GM18873 (cell line): Measurements from ENCODE around the gene PCGF3.
"Not testable (repeated sequence)": the region's sequence is repeated elsewhere in the genome, so short reads cannot be mapped to it uniquely, and the experiment has no call there.

Experiments
- ATAC-seq: cut with Tn5 transposase; IDR thresholded peaks from one replicate; pipeline ENCODE4 v1.9.1; 2021; ENCODE audit warnings: mild to moderate bottlenecking, moderate library complexity, moderate number of reproducible peaks; ENCODE audit not compliant: unreplicated experiment, low FRiP score

Gene PCGF3

DNA sequence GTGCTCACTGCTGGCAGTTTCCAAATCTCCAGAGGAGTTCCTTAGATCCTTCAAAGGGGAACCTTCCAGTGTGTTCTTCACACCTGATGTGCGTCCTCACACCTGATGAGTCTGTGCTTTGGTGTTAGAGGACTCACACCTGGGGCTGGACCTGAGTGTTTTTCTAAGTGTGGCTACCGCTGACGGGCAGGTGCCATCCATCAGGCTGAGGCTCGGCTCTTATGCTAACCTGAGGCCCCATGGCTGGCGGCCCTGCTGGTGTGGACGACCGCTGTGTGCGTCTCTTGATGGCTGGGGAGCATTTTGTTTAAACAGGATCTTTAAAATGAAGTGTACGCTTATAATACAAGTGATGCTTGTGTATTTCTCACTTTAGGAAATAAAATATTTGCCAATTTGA is 28.4 kb downstream of the PCGF3 start:
- ATAC-seq, result no peak

DNA sequence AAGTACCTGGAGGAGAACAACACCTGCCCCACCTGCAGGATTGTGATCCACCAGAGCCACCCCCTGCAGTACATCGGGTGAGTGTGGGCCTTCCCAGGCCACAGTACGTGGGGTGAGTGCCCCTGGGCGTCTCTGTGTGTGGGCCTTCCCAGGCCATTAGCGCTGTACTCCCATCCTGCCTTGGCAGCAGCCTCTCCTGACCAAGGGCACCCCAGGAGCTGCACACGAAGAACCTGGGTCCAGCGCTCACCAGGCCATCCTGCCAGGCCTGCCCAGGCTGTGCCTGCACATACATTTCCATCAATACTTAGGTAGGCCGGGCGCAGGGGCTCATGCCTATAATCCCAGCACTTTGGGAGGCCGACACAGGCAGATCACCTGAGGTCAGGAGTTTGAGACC is 29.3 kb downstream of the PCGF3 start:
- ATAC-seq, result no peak

DNA sequence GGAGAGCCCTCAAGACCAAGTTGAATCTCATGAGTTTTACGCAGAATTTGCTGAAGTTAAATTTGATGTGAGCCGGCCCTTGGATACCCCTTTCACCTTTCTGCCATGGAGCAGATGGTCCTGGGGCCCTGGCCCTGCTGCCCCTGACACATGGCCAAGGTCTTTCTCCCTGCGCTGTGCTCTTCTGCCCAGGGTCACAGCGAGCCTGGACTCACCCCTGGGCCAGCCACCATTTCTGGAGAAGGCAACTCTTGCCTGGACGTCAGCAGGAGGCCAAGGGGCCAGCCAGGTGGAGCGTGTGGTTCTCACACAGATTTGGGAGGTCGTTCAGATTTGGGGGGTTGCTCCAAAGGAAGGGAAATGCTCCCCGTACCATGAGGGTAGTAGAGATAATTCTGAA is 30.0 kb downstream of the PCGF3 start:
- ATAC-seq, result no peak

DNA sequence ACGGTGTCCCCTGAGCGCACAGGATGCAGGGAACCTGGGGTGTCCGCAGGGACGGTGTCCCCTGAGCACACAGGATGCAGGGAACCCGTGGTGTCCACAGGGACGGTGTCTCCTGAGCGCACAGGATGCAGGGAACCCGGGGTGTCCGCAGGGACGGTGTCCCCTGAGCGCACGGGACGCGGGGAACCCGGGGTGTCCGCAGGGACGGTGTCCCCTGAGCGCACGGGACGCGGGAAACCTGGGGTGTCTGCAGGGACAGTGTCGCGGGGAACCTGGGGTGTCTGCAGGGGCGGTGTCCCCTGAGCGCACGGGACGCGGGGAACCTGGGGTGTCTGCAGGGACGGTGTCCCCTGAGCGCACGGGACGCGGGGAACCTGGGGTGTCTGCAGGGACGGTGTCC is 30.9 kb downstream of the PCGF3 start:
- not testable (repeated sequence) for ATAC-seq

DNA sequence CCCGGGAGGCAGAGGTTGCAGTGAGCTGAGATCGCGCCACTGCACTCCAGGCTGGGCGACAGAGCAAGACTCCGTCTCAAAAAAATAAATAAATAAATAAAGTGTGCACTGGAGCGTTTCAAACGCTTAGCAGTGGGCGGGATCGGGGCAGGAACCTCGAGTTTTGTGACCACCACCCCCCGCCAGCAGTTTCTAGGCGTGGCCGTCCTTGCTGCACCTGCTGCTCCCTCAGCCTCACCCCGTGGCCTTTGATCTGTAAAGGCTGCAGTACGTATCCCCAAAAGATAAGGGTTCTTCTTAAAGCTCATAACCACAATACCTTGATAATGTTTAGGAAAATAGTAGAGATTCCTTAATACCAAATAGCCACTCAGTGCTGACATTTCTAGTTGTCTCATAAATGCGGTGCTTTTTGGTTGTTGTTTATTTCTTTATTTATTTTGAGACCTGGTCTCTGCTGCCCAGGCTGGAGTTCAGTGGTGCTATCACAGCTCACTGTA is 33.2 kb downstream of the PCGF3 start:
- no peak for ATAC-seq

DNA sequence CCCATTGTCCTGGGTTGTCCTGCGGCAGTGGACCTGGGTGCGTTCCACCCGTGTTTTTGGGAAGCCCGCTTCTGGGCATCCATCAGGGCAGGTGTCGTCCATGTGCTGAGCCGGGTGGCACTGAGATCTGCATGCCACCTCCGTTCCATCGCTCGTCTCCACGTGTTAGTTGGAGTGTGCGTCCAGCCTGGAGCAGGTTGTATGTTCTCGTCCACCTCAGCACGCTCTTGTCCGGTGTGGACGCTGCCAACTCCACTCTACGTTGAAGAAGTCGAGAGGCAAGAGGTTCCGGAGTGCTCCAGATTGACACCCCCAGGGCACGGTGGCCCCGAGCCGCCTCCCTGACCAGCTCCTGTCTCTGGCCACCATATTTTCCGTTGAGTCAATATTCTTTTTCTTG is 33.9 kb downstream of the PCGF3 start:
- no peak for ATAC-seq

DNA sequence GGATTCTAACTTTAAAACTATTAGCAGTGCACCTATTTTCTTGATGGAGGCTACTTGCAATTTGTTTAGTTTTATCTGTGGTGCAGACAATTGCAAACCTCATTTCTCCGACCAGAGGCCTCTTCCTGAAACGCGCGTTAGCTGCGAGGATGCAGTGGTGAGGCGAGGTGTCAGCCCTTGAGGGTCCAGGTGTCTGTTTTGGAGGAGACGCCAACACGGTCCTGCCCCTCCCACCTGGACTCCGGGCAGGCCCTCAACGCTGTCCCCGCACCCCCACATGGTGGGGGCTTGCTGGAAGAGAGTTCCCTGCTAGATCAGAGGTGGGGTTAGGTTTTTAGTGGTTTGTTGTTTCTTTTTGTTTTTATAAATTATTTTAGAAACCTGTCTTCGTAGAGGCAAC is 34.4 kb downstream of the PCGF3 start:
- ATAC-seq, result no peak

DNA sequence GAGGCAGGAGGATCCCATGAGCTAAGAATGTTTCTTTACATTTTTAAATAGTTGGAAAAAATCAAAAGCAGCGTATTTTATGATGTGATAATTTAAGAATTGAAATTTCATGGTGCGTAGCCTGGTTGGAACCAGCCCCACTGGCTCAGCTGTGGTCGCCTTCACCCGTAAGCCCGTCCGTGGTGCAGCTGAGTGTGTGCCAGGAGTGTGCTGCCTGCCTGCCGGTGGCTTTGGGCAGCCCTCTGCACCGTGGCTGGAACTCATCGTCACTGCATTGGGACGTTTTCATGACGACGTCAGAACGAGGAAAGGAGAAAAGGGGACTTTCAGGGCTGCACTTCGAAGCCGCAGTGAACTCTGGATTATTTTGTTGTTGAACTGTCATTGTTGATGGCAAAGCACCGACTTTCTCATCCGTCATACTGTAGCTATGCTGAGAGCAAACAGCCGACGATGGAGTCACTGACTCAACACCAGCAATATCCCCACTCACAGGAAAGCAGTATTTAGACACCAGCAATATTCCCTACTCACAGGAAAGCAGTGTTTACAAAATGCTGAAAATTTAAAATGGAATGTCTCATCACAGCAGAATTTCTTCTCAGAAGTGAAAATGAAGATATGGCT is 35.1 kb downstream of the PCGF3 start:
- no peak for ATAC-seq

DNA sequence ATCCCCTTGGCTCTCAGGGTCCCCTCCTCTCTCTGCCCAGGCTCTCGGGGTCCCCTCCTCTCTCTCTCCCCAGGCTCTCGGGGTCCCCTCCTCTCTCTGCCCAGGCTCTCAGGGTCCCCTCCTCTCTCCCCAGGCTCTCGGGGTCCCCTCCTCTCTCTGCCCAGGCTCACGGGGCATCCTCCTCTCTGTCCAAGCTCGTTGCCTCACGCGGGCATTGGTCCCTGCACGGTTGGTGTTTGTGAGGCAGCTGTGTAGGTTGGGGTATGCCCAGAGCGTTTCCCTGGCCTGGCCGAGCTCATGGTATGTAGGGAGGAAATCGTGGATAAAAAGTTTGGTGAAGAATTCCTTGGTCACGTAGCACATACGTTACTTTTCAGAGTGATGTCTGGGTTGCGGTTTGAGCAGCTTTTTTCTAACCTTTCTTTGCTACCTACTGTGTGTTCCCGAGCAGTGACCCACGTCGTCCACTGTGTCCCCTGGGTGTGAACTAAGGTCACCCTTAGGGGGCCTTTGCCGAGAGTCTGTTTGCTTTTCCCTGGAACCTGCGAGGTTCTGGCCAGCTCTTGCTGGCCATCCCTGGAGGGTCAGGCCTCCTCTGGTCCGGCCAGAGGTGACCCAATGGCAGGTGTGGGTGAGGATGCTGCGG is 36.6 kb downstream of the PCGF3 start:
- no peak for ATAC-seq

DNA sequence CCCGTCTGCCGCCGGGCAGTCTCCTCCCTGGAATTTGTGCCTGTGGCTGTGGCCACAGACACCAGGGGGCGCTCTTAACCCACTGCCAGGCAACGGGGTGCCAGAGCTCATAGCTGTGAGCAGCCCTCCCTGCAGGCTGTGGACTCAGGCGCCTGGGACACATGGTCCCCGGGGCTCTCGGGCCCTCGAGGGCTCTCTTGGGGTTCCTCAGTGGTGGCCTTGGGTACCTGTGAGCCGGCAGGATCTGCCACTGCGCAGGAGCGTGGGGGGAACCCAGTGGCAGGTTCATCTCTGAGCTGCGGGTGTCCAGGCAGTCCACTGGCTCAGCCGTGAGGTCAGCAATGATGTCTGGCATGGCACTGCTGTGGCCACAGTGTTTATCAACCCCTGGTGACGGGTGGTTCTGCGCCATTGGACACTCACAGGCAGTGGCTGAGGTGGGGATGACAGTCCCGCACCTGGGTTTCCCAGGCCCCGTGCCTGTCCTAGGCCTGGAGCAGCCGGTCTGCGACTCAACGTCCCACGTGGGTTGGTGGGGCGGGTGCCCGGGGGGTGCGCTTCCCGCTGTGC is 37.2 kb downstream of the PCGF3 start:
- no peak for ATAC-seq

DNA sequence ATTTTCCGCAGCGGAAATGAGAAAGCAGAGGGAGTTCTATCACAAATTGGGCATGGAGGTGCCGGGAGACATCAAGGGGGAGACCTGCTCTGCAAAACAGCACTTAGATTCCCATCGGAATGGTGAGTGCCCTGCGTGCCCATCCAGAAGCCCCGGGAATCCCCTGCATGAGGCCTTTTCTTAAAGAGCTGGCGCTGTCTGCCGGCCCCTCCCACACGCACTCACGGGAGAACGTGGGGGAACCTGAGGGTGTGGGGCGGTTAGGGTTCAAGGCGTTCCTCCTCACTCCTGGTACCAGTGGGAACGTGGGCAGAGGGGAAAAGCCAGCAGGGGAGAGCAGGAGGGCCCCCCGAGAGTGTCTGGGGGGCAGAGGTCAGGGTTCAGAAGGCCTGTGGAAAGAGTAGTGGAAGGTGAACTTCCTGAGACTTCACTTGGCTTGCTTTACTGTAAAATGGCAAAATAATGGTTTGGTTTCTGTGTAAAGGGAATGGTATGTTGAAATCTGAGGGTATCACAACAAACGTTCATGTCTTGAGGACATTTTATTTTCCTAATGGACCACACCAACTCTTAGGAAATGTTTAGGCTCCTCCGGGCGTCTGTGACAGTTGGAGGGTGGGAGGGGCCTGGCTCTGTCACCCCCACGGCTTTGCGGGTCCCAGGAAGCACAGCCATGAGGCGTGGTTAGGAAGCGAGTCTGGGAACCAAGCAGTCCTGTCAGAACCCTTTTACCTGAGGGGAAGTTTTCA is 38.0 kb downstream of the PCGF3 start:
- no peak for ATAC-seq

DNA sequence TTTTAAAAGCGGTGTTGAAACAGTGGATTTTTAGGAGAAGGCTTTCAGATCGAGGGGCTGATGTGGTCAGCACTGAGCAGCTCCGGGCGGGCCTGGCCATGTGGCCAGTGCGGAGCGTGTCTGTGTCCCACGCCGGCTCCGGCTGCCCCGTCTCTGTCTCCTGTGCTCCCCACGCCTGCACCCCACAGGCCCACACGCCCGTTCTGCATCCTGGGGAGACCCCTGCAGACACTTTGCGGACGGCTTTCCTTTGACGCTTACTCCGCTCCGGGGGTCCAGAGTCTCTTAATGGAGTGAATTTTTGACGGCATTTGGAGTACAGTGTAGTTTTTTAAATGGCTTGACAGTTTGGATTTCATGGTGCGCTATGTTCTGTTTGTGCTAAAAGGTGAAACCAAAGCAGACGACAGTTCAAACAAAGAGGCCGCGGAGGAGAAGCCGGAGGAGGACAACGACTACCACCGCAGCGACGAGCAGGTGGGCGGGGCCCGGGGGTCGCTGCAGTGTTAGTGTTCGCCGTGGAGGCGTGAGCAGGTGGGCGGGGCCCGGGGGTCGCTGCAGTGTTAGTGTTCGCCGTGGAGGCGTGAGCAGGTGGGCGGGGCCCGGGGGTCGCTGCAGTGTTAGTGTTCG is 38.7 kb downstream of the PCGF3 start:
- no peak for ATAC-seq

DNA sequence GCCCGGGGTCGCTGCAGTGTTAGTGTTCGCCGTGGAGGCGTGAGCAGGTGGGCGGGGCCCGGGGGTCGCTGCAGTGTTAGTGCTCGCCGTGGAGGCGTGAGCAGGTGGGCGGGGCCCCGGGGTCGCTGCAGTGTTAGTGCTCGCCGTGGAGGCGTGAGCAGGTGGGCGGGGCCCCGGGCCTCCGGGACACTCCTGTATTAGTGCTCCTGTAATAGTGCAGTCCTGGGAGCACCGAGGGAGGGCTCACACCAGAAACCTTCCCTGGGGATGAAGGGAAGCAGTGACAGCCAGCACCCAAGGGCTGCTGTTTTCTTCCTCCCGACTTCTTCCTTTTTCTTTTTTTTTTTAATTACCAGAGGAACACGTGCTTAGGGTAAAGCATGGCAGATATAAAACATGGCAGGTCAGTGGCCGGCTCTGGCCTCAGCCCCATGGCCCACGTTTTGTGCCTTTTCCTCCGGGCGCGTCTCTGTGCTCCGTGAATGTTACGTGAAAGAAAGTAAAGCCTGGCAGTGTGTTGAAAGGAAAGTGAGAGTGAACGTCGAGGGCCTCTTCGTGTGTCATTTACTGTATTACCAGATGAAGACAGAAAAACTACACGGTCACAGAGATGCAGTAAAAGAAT is 42.0 kb downstream of the PCGF3 start:
- no peak for ATAC-seq

DNA sequence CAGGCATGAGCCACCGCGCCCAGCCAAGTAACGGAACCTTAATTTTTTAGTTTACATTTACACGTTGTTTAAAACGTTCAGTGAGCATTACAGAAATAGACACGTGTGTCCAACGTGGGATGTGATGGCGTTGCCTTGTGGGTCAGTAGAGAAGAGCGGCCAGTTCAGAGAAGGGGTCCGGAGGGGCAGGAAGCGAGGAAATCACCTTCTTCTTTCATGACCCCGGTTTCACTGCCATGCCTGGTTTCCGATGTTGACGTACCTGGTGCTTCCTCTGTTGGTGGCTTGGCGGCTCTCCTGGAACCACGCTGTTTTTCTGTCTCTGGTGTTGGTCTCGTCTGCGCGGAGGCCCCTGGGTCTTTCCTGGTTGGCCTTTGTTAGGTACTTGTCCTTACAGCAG is 42.8 kb downstream of the PCGF3 start:
- ATAC-seq, result no peak

DNA sequence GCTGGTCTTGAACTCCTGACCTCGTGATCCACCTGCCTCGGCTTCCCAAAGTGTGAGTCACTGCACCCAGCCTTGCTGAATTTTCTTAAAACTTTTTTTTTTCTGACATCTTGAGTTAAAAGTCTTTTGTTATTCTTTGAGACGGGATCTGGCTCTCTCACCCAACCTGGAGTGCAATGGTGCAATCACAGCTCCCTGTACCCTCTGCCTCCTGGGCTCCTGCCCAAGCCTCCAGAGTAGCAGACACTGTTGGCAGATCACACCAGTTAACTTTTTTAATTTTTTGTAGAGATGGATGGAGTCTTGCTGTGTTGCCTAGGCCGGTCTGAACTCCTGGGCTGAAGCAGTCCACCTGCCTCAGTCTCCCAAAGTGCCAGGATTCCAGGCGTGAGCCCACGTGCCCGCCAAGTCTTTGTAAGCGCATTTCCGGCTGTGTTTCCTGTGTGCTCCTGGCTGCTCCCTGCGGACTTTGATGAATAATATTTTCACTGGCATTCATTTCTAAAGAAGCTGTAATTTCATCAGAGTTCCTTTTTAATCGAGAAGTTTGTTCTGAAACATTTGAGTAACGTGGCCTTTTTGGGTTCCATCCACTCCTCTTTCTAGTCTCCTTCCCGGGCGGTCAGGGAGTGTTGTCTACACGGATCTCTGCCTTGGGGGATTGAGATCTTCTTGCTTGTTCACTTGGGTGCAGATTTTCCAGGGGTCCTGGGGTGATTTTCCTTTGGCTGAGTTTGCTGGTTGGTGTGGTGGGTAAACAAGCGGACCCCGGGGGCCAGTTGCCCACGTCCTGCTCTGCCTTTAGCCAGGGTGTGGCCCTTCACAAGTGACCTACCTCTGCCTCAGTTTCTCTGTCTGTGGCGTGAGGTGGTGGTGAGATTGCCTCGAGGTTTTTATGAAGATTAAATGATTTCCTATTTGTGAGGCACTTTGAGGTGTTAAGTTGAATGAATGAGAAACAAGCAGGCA is 44.4 kb downstream of the PCGF3 start:
- no peak for ATAC-seq

DNA sequence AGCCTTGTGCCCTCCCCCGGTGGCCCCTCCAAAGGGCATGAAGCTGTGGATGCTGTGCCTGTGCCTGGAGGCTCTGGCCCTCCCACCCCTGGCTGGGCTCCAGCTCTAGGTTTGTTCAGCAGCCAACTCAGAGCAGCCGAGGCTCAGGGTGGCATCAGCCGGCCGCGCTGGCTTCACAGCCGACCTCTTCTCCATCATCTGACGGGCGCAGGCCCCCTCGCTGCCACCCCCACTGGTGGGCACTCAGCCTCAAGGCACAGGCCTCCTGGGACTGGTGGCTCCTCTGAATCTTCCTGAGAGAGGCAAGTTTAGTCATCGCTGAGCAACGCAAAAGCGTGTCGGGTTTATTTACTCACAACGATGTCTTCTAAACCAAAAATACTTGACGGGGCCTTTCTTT is 46.0 kb downstream of the PCGF3 start:
- ATAC-seq, result no peak

DNA sequence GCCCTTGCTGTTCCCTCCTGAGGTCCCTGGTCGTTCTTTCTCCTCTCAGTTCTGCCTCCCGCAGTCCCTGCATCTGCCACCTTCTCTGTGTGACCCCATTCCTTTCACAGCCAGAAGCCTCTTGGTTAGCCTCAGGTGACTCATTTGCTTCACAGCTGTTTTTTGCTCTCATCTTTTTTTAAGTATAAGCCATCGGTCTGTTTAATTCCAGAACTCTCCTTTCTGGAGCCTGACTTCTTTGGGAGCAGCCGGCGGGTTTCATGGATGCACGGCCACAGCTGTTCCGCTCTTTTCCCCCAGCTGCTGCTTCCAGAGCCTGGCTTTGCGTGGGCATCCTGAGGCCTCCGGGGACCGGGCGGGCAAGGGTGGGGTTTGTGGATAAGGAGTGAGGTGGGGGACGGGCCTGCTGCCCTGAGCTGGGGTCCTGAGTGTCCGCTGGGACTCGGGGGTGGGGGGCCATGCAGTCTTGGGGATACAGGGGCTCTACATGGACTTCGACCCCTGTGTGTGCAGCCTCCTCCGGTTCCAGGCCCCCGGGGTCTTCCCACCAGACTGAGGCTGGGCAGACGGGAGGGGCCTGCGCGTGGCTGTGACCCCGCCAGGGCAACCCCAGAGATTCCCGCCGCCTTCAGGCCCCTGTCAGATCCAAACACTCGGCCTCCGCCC is 46.7 kb downstream of the PCGF3 start:
- no peak for ATAC-seq

DNA sequence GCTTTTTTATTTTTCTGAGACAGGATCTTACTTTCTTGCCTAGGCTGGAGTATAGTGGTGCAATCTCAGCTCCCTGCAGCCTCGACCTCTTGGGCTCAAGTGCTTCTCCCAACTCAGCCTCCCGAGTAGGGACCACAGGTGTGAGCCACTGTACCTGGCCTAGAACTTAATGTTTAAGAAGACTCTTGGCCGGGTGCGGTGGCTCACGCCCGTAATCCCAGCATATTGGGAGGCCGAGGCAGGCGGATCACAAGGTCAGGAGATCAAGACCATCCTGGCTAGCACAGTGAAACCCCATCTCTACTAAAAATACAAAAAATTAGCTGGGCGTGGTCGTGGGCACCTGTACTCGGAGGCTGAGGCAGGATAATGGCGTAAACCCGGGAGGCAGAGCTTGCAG is 47.6 kb downstream of the PCGF3 start:
- not testable (repeated sequence) for ATAC-seq
